Measurements from ENCODE around the gene ARHGEF3. TPM values are rescaled to one million over a fixed set of nuclear protein-coding genes. Genes with fewer than 3 reads are reported as not detected.

The ARHGEF3 gene
- polyA plus RNA-seq, 1 donor from 2014 or later: 4.1 TPM

- H3K79me2 ChIP-seq (replicated peaks; ENCODE audit: insufficient read depth, low read length): no peaks in the 10 kb centered on the region
- TF ChIP-seq, protein P1, sequence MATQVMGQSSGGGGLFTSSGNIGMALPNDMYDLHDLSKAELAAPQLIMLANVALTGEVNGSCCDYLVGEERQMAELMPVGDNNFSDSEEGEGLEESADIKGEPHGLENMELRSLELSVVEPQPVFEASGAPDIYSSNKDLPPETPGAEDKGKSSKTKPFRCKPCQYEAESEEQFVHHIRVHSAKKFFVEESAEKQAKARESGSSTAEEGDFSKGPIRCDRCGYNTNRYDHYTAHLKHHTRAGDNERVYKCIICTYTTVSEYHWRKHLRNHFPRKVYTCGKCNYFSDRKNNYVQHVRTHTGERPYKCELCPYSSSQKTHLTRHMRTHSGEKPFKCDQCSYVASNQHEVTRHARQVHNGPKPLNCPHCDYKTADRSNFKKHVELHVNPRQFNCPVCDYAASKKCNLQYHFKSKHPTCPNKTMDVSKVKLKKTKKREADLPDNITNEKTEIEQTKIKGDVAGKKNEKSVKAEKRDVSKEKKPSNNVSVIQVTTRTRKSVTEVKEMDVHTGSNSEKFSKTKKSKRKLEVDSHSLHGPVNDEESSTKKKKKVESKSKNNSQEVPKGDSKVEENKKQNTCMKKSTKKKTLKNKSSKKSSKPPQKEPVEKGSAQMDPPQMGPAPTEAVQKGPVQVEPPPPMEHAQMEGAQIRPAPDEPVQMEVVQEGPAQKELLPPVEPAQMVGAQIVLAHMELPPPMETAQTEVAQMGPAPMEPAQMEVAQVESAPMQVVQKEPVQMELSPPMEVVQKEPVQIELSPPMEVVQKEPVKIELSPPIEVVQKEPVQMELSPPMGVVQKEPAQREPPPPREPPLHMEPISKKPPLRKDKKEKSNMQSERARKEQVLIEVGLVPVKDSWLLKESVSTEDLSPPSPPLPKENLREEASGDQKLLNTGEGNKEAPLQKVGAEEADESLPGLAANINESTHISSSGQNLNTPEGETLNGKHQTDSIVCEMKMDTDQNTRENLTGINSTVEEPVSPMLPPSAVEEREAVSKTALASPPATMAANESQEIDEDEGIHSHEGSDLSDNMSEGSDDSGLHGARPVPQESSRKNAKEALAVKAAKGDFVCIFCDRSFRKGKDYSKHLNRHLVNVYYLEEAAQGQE (IDR thresholded peaks at IDR 0.05; ENCODE audit: borderline replicate concordance): no peak
- TF ChIP-seq SMC3 (conservative IDR thresholded peaks at IDR 0.05; ENCODE audit: poor library complexity) (no peak), EP300 (conservative IDR thresholded peaks at IDR 0.05; ENCODE audit: poor library complexity, severe bottlenecking) (no peak), MXI1 (conservative IDR thresholded peaks at IDR 0.05; ENCODE audit: poor library complexity, severe bottlenecking) (no peak), RAD21 (conservative IDR thresholded peaks at IDR 0.05) (no peak), TAF1 (IDR thresholded peaks at IDR 0.05; ENCODE audit: low read depth) (no peak), POLR2AphosphoS5 (IDR thresholded peaks at IDR 0.05) (no peak), EZH2 (IDR thresholded peaks at IDR 0.05; ENCODE audit: borderline replicate concordance, insufficient read depth, low read length, poor library complexity, severe bottlenecking) (no peak)
- TF ChIP-seq, protein P2, sequence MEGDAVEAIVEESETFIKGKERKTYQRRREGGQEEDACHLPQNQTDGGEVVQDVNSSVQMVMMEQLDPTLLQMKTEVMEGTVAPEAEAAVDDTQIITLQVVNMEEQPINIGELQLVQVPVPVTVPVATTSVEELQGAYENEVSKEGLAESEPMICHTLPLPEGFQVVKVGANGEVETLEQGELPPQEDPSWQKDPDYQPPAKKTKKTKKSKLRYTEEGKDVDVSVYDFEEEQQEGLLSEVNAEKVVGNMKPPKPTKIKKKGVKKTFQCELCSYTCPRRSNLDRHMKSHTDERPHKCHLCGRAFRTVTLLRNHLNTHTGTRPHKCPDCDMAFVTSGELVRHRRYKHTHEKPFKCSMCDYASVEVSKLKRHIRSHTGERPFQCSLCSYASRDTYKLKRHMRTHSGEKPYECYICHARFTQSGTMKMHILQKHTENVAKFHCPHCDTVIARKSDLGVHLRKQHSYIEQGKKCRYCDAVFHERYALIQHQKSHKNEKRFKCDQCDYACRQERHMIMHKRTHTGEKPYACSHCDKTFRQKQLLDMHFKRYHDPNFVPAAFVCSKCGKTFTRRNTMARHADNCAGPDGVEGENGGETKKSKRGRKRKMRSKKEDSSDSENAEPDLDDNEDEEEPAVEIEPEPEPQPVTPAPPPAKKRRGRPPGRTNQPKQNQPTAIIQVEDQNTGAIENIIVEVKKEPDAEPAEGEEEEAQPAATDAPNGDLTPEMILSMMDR (IDR thresholded peaks at IDR 0.05; ENCODE audit: poor library complexity, severe bottlenecking): no peak
- no peaks in the 10 kb centered on the region for H3K36me3 ChIP-seq (ENCODE audit: insufficient read depth, low read length)
- no peaks in the 10 kb centered on the region for H3K9me3 ChIP-seq (ENCODE audit: low read length)
- H3K9ac ChIP-seq (ENCODE audit: low read length): no peak overlapping the region
- no peaks in the 10 kb centered on the region for H3F3A ChIP-seq (ENCODE audit: insufficient read depth, low read length, poor library complexity, severe bottlenecking)
- H3K27ac ChIP-seq (ENCODE audit: low read length): no peak overlapping the region
- H3K9me2 ChIP-seq (ENCODE audit: insufficient read depth, low read length): no peaks in the 10 kb centered on the region
- no peak overlapping the region for H3K4me2 ChIP-seq (ENCODE audit: low read length)
- no peak overlapping the region for H3K4me3 ChIP-seq (ENCODE audit: low read length)
- no peak overlapping the region for H2AFZ ChIP-seq (ENCODE audit: low read depth, low read length)
- H3K27me3 ChIP-seq (ENCODE audit: insufficient read depth, low read depth, low read length): no peaks in the 10 kb centered on the region
- no peaks in the 10 kb centered on the region for H4K20me1 ChIP-seq (ENCODE audit: insufficient read depth)
These were observed 6.5 kb downstream of the ARHGEF3 start for GRCh38 chr3:56795097-56795828.

GRCh38 chr3:56792193-56792592 is 9.6 kb downstream of the ARHGEF3 start:
- no peaks in the 10 kb centered on the region for H3K9me2 ChIP-seq (ENCODE audit: insufficient read depth, low read length)
- no peak overlapping the region for H3K9ac ChIP-seq (ENCODE audit: low read length)
- H3K4me3 ChIP-seq (ENCODE audit: low read length): no peak overlapping the region
- no peak overlapping the region for H3K4me2 ChIP-seq (ENCODE audit: low read length)
- H3K79me2 ChIP-seq (replicated peaks; ENCODE audit: insufficient read depth, low read length): no peaks in the 10 kb centered on the region
- no peaks in the 10 kb centered on the region for H3K9me3 ChIP-seq (ENCODE audit: low read length)
- H3F3A ChIP-seq (ENCODE audit: insufficient read depth, low read length, poor library complexity, severe bottlenecking): no peaks in the 10 kb centered on the region
- no peaks in the 10 kb centered on the region for H3K36me3 ChIP-seq (ENCODE audit: insufficient read depth, low read length)
- TF ChIP-seq, protein P2 (IDR thresholded peaks at IDR 0.05; ENCODE audit: poor library complexity, severe bottlenecking): no peak
- H4K20me1 ChIP-seq (ENCODE audit: insufficient read depth): no peaks in the 10 kb centered on the region
- H3K27me3 ChIP-seq (ENCODE audit: insufficient read depth, low read depth, low read length): no peaks in the 10 kb centered on the region
- no peak overlapping the region for H3K27ac ChIP-seq (ENCODE audit: low read length)
- H2AFZ ChIP-seq (ENCODE audit: low read depth, low read length): no peak overlapping the region
